Measurements from ENCODE around the gene RUBCNL. TPM values are rescaled to one million over a fixed set of nuclear protein-coding genes. Genes with fewer than 3 reads are reported as not detected.

RUBCNL gene
- total and polyA plus RNA-seq, 9 of the 15 experiments (the other 6 are each of a cell fraction or from before 2014, with no cell fraction given): 0.04 to 0.35 (median 0.12) TPM; not detected in 3

GRCh38 chr13:46332772-46333171 lies 54.3 kb downstream of the RUBCNL start:
- intact Hi-C loops (cut with micrococcal nuclease): no loop called here
- no peak for FAIRE-seq

More at GRCh38 chr13:46332772-46333171, 54.3 kb downstream of the RUBCNL start:
- Histone ChIP-seq H3K79me2 (ENCODE audit: control insufficient read depth, insufficient read depth, low read length) (no peaks in the 10 kb centered on the region), H3K27ac (ENCODE audit: extremely low read depth, low read depth, low read length) (no peak overlapping the region), H3K9me3 (replicated peaks; ENCODE audit: control insufficient read depth, insufficient read depth, low read depth, low read length) (no peaks in the 10 kb centered on the region), H4K20me1 (replicated peaks; ENCODE audit: control insufficient read depth, insufficient read depth, low read length) (no peaks in the 10 kb centered on the region), H3K9ac (ENCODE audit: insufficient read depth in 1 of 2, low read depth in 2 of 2, low read length in 2 of 2) (no peak overlapping the region), H3K9me1 (ENCODE audit: control insufficient read depth, insufficient read depth, low read length) (no peaks in the 10 kb centered on the region), H3K36me3 (ENCODE audit: control insufficient read depth, insufficient read depth, low read length) (no peaks in the 10 kb centered on the region), H3K27me3 (ENCODE audit: control insufficient read depth in 2 of 2, insufficient read depth in 2 of 2, low read length in 2 of 2) (peaks cover 0 to 12% of the 10 kb centered on the region in 2 experiments; a peak in 1 of 5 replicates), H3K4me2 (ENCODE audit: insufficient read depth, low read length) (no peak overlapping the region), H3K4me1 (replicated peaks in 1 of 2; ENCODE audit: control insufficient read depth in 2 of 2, insufficient read depth in 2 of 2, low read length in 2 of 2) (no peaks in the 10 kb centered on the region), H2AFZ (ENCODE audit: low read depth, low read length) (no peak overlapping the region), H3K4me3 (no peak overlapping the region)
- ATAC-seq: no peak
- 7% methylated on average over 5 of the region's 5 CpGs for WGBS (ENCODE audit: insufficient coverage, low coverage, missing lambda C conversion rate)
- TF ChIP-seq SPI1 (IDR thresholded peaks at IDR 0.05; ENCODE audit: borderline replicate concordance, low read depth, low read length): peak; percentile 58
- no peak for TF ChIP-seq JUNB (CRISPR knock-in tag; conservative IDR thresholded peaks at IDR 0.05)
- TF ChIP-seq PRMT5 (CRISPR knock-in tag; IDR thresholded peaks at IDR 0.05): no peak
- TF ChIP-seq ARID1B (IDR thresholded peaks at IDR 0.05): no peak
- TF ChIP-seq CBX8 (IDR thresholded peaks at IDR 0.05; ENCODE audit: borderline replicate concordance, extremely low read depth, low read depth, low read length, poor library complexity, severe bottlenecking): no peak
- TF ChIP-seq RBBP5 (IDR thresholded peaks at IDR 0.05; ENCODE audit: borderline replicate concordance, insufficient read depth, low read length, poor library complexity, severe bottlenecking): no peak
- TF ChIP-seq FUS (optimal IDR thresholded peaks at IDR 0.05; ENCODE audit: low read depth, low read length): no peak
- no peak for TF ChIP-seq ZNF280B (CRISPR knock-in tag; IDR thresholded peaks at IDR 0.05)
- ChIA-PET CTCF (ENCODE audit: low intra/inter-chr PET ratio) (no interaction called here), POLR2A (no interaction called here)
- in situ Hi-C loops (cut with MboI): no loop called here
- no peak for DNase-seq (ENCODE audit: extremely low read depth in 1 of 4, low spot score in 3 of 4)
- no TSS peak for BruUV-seq (replicated peaks)

Data from K562 (cell line).